G401 (cell line): ENCODE measurements around the gene CRIM1. TPM values are rescaled to one million over a fixed set of nuclear protein-coding genes. Genes with fewer than 3 reads are reported as not detected.
"Not testable (repeated sequence)": the region's sequence is repeated elsewhere in the genome, so short reads cannot be mapped to it uniquely, and the experiment has no call there.

Experiments
- DNase-seq: peaks from one replicate; pipeline ENCODE4 v3.0.0-alpha.2; 2015; ENCODE audit warnings: low spot score
- in situ Hi-C: cut with HindIII; loops from 2 replicates; pipeline ENCODE4 v1.10.0; 2016; ENCODE audit warnings: low sequenced_read_pairs, mixed read lengths
- total RNA-seq: library from RNA; depleted of rRNA; stranded (reverse); fragments of >200 nt; shearing (Covaris generic); gene quantifications from 2 replicates; pipeline ENCODE4 v1.2.3, GENCODE V29; 2014; rRNA removed

The CRIM1 gene
- total RNA-seq, result 32.1 and 43.4 TPM in 2 replicates

- in situ Hi-C loops, result no loop called here
- peak; percentile 84 for DNase-seq
Observed at GRCh38 chr2:36355151-36355889, at the start of gene CRIM1. Gene CRIM1, plus strand, starts transcription at chr2:36355778. Its CDS starts 515 bp downstream, at chr2:36356293.

DNA sequence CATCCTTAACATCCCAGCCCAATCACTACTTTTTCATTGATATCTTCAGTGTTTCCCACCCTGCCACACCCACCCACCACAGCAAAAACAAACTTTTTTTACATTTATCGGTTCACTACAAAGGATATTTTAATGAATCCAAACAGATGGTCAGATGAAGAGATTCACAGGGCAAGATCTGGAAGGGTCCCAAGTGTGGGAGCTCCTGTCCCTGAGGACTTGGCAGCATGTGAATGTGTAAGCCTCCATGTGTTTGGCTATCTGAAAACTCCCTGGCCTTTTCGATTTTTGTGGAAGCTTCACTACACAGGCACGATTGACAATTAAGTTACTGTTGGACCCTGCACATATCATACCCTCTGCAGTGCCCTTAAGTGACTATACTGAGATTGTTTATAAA is 48.1 kb upstream of the CRIM1 start:
- peak; percentile 40 for DNase-seq
- in situ Hi-C loops, result no loop called here

DNA sequence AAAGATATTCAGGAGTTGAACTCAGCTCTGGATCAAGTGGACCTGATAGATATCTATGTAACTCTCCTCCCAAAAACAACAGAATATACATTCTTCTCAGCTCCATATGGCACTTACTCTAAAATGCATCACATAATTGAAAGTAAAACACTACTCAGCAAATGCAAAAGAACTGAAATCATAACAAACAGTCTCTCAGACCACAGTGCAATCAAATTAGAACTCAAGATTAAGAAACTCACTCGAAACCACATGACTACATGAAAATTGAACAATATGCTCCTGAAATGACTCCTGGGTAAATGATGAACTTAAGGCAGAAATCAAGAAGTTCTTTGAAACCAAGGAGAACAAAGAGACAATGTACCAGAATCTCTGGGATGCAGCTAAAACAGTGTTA is 45.1 kb upstream of the CRIM1 start:
- in situ Hi-C loops, DNase-seq: not testable (repeated sequence)

DNA sequence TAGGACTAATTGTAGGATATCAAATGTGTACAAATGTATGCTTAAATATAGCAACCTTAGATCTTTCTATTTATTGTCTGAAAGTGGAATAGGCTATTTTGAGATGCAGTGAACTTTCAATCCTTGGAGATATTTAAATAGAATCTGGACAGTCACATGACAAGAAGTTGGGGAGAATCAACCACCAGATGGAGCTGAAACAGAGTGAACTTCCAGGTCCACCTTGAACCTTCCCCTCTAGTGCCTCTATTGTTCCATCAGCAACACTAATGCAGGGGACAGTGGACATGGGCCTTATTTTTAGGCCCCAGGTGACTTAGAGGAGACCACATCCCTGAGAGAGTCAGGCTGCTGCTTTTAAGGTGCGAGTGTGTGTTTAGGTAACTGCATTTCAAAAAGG is 37.0 kb upstream of the CRIM1 start:
- no peak for DNase-seq
- in situ Hi-C loops, result no loop called here

- in situ Hi-C loops, result no loop called here
- peak; percentile 35 for DNase-seq
Observed at GRCh38 chr2:36322108-36322507, 33.5 kb upstream of the CRIM1 start.

GRCh38 chr2:36326286-36326685 is 29.3 kb upstream of the CRIM1 start:
- no peak for DNase-seq
- in situ Hi-C loops, result no loop called here

GRCh38 chr2:36329251-36329650 is 26.3 kb upstream of the CRIM1 start:
- DNase-seq, result no peak
- in situ Hi-C loops, result no loop called here

DNA sequence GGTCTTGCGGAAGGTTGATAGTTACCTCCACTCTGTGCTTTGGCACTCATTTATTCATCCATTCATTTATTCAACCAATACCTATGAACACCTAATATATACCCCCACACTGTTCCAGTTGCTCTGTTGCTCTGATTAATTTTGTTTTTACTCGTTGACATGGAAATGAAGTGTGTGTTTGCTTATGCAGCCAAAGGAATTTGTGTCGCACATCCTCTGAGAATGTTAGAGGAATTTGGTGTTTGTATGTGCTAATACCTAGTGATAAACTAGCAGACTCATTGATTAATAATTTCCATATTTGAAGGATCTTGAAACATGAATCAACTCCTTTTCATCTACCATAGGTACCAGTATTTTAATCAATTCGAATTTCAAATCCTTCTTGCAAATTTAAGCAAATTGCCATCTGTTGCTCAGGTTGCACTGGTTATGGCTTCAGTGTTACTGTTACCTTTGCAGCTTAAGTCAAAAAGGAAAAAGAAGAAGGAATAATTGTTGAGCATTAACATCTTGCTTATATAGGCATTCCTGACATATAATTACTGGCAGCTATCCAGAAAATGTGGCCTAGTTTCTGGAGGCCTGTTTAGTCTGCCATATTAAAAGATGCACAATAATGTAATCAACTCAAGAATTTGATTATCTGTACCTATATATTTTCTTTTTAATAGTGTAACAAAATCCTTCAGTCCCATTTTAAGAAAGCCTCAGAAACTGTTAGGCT is 25.7 kb upstream of the CRIM1 start:
- DNase-seq, result no peak
- in situ Hi-C loops, result no loop called here

DNA sequence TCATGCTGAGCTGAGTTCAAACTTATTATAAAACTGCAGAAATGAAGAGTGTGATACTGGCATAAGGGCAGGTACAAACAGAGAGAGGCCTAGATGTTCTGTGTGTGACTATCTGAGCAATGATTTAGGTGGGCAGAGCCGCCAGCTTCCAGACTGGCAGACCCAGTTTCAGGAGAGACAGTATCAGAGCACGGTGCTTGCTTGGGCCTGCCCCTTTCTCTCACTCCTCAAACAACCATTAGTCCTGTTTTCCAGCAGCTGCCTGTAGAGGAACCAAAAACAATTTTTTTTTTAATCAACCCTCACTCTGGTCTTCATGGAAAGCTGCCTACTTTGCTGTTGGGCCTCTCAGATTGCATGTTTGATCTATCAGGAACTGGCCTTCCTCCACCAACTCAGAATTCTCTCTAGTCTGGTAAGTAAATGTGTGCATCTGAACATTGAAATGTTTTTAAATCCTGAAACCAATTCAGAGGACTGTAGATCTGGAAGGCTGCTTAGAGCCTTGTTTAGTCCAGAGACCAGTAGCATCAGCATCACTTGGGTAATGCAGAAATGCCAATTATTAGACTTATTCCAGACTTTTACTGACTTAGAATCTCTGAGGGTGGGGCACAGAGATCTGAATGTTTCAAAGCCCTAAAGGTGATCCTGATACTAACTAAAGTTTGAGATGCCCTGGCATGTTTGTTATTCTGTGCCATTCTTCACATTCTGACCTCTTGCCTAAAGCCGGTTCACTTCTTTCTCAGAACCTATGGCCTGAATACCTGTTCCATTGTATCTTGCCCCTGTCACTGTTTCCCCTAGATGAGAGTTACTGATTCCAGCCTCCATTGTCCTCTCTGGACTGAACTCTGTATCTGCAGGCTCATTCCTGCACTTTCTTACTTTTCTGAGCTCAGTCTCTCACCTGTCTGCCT is 24.8 kb upstream of the CRIM1 start:
- in situ Hi-C loops, result no loop called here

DNA sequence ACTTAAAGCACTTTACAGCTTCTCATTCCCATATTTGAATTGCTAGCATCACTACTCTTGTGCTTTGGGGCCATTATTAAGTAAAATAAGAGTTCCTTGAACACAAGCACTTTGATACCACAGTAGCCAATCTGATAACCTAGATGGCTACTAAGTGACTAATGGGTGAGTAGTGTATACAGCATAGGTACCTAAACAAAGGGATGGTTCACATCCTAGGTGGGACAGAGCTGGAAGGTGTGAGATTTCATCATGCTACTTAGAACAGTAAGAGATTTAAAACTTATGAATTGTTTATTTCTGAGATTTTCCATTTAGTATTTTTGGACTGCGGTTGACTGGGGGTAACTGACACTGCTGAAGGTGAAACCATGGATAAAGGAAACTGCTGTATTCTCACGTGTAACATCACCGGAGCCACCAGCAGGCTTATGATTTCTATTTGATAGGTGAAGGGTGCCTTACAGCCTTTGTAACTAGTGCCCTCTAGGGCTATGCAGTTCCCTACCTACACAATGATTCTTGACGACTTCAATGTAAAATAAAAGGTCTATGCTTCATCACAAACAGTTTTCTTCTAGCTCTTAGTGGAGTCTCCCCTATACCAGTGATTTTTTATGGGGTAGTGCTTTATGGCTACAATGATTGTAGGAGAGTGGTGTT is 22.1 kb upstream of the CRIM1 start:
- DNase-seq, result no peak
- in situ Hi-C loops, result no loop called here

More for the DNA sequence above, 24.8 kb upstream of the CRIM1 start:
- no peak for DNase-seq

DNA sequence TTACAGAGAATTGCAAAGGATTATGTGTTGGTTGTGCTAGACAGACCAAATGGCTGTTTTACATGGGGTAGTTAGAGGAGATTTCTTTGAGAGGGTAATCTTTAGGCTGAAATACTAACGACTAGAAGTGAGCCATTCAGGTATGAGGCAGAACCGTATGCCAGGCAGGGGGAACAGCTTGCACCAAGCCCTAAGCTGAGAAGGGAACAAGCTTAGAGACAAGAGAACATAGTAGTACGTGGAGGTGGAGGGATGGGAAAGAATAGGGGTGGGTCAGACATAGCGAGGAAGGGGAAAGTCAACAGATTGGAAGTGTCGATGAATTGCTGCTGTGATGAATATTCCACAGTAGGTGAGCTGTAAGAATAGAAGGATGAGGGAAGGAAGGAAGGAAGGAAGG is 20.0 kb upstream of the CRIM1 start:
- DNase-seq, result no peak
- in situ Hi-C loops, result no loop called here

GRCh38 chr2:36336321-36336720 is 19.3 kb upstream of the CRIM1 start:
- DNase-seq, result no peak
- in situ Hi-C loops, result no loop called here

GRCh38 chr2:36337354-36337753 is 18.2 kb upstream of the CRIM1 start:
- in situ Hi-C loops, result no loop called here
- no peak for DNase-seq

DNA sequence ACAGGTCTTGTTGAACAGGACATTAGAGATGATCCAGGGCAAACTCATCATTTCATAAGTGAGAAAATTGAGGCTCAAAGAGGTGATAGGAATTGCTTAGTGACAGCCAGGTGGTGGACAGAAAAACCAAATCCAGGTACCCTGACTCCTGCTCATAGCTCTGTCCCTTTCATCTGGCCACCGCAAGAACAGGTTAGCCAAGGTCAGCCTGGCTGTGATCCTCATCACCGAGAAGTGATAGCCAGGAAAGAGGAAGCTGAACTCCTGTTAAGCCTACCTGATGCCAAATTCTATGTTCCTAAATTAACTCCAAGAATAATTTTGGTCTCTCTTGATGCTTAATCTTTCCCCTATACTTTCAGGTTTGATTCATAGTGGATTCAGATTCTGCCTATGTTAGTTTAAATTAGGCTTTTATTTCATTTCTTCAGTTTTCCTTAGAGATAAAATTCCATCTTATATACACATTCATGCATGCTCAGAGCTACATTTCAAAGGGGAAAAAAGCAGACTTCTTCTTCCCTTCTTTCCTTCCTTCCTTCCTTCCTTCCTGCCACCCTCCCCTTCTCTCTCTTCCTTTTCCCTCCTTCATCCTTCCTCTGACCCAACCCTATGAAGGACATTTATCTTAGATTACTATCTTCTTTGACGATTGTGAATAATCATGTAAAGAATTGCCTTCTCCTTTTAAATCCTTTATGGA is 17.3 kb upstream of the CRIM1 start:
- no peak for DNase-seq
- in situ Hi-C loops, result no loop called here

- in situ Hi-C loops, result no loop called here
- DNase-seq, result no peak
Observed at GRCh38 chr2:36338827-36339145, 16.8 kb upstream of the CRIM1 start.

DNA sequence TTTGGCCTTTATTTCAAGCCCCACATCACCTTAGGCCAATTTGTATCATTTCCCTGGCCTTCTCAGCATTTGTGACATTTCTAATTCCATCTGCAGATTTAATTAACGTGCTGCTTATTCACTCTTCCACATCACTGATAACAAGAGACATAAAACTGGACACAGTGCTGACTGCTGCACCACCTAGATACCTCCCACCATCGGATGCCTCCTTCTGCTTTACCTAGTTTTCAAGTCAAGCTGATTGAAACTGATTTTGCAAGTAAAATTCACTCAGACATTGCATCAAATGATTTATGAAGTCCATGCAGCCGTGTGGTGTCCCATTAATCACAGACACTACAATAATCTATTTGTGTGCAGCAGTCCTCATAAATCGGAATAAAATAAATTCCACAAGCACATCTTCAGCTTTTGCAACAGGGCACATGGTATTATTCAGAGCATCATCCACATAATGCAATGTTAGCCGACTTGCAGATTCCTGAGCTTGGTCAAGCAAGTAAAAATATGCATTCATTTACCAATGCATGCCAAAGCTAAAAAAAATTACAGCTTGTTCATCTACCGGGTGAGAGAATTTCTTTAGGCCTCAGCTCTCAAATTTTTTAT is 15.9 kb upstream of the CRIM1 start:
- peak; percentile 33 for DNase-seq
- in situ Hi-C loops, result no loop called here

DNA sequence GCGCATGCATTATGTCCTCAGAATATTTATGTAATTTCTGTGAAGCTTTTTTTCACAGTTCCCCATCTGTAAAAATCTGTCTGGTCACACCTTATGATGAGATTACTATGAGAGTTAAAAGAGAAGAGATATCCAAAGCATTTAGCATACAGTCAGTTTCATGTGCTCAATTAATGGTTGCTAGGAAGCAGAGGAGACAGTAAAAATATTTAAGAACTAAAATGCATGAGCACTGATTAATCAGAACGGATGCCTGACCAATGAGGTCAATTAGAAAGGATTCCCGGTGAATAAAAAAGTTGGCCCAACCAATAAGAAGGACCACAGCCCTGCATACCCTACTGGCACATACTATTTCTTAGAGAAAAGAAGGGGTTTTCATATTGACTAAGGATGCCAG is 12.0 kb upstream of the CRIM1 start:
- no peak for DNase-seq
- in situ Hi-C loops, result no loop called here

GRCh38 chr2:36348721-36349120 is 6.9 kb upstream of the CRIM1 start:
- in situ Hi-C loops, result no loop called here
- DNase-seq, result no peak
